ENCODE data around the gene CNTNAP4. TPM values are rescaled to one million over a fixed set of nuclear protein-coding genes. Genes with fewer than 3 reads are reported as not detected.

CNTNAP4 gene
- total RNA-seq, result 0.78 TPM in 1 of 2 replicates, not detected in the other

GRCh38 chr16:76276745-76277438, at the start of gene CNTNAP4:
Gene CNTNAP4, plus strand, starts transcription at chr16:76277401. Its CDS starts 262 bp downstream, at chr16:76277663.

